B cell (primary cell): ENCODE results near the gene STK24. TPM values are rescaled to one million over a fixed set of nuclear protein-coding genes. Genes with fewer than 3 reads are reported as not detected.

Experiments used
- ATAC-seq: fragments of 200-7000 bp; cut with Tn5 transposase; one replicate; pipeline ENCODE4 v1.10.0; 2021; ENCODE audit warnings: low read depth, mild to moderate bottlenecking, moderate number of reproducible peaks, moderate library complexity
- CTCF ChIA-PET: fragments of 350-600 bp; sonication (Branson Sonifier 250); formaldehyde crosslinking; loops from one replicate; lab custom pipeline; 2021; ENCODE audit warnings: antibody characterized with exemption, inconsistent platforms; lab: Charles Lee
- POLR2A ChIA-PET: fragments of 350-600 bp; sonication (Branson Sonifier 250); formaldehyde crosslinking; loops from one replicate; lab custom pipeline; 2021; ENCODE audit warnings: antibody characterized with exemption; lab: Charles Lee
- DNase-seq: peaks from one replicate; pipeline ENCODE4 v3.0.0; 2013
- H2AFZ ChIP-seq: 2 replicates; pipeline ENCODE4 v1.6.1; 2012; ENCODE audit warnings: mild to moderate bottlenecking, low read depth, low read length; ENCODE audit not compliant: insufficient read depth, poor library complexity, severe bottlenecking
- H3K27ac ChIP-seq, 2 donors: 1 replicate in 1 of 2; 2 replicates in 1 of 2; pipeline ENCODE4 v1.5.1; 2012 to 2013; ENCODE audit warnings: low read length in 2 of 2, mild to moderate bottlenecking in 2 of 2, moderate library complexity in 1 of 2
- H3K27me3 ChIP-seq, 4 experiments: fragments of 200-600 bp in 1 of 4; sonication (generic) in 1 of 4; replicated peaks in 1 of 4; 1 replicate in 2 of 4; 2 replicates in 2 of 4; pipeline versions ENCODE4 v1.6.1 to v1.7.0; 2013 to 2016; ENCODE audit warnings: low read length in 3 of 4, mild to moderate bottlenecking in 2 of 4, mixed read lengths in 1 of 4, moderate library complexity in 1 of 4; ENCODE audit not compliant: insufficient read depth in 4 of 4, control insufficient read depth in 3 of 4; ENCODE audit errors: control extremely low read depth in 1 of 4
- H3K36me3 ChIP-seq, 2 experiments: replicated peaks in 1 of 2; 1 replicate in 1 of 2; 2 replicates in 1 of 2; pipeline versions ENCODE4 v1.6.1 to v1.7.1; 2013; ENCODE audit warnings: low read length in 1 of 2; ENCODE audit not compliant: insufficient read depth in 2 of 2, control insufficient read depth in 1 of 2; ENCODE audit errors: control extremely low read depth in 1 of 2, extremely low read depth in 1 of 2
- H3K4me1 ChIP-seq, 2 donors: fragments of 200-600 bp in 1 of 2; sonication (generic) in 1 of 2; 1 replicate in 1 of 2; 2 replicates in 1 of 2; pipeline versions ENCODE4 v1.5.1 to v1.6.1; 2013 to 2017; ENCODE audit warnings: low read length in 2 of 2; ENCODE audit not compliant: control insufficient read depth in 2 of 2, insufficient read depth in 2 of 2
- H3K4me2 ChIP-seq: replicated peaks from 2 replicates; pipeline ENCODE3; 2012; ENCODE audit warnings: mild to moderate bottlenecking, low read depth, low read length; ENCODE audit not compliant: poor library complexity, severe bottlenecking
- H3K4me3 ChIP-seq, 5 experiments: fragments of 200-600 bp in 1 of 5; sonication (generic) in 1 of 5; 1 replicate in 3 of 5; 2 replicates in 2 of 5; pipeline versions ENCODE4 v1.5.1 to v1.7.0; 2011 to 2016; ENCODE audit warnings: low read length in 4 of 5, mild to moderate bottlenecking in 4 of 5, low read depth in 2 of 5, control low read depth in 1 of 5, moderate library complexity in 1 of 5; ENCODE audit not compliant: insufficient read depth in 1 of 5; ENCODE audit errors: control extremely low read depth in 1 of 5, extremely low read depth in 1 of 5
- H3K79me2 ChIP-seq: fragments of 200-600 bp; sonication (generic); one replicate; pipeline ENCODE4 v1.6.0; 2016; ENCODE audit warnings: low read length; ENCODE audit not compliant: control insufficient read depth, insufficient read depth
- H3K9ac ChIP-seq: fragments of 200-600 bp; sonication (generic); 2 replicates; pipeline ENCODE4 v1.6.1; 2017; ENCODE audit warnings: mild to moderate bottlenecking, low read length, moderate library complexity
- H3K9me3 ChIP-seq, 3 donors: one replicate each; pipeline versions ENCODE4 v1.6.1 to v1.7.1; 2013; ENCODE audit warnings: low read length in 2 of 3; ENCODE audit not compliant: control insufficient read depth in 2 of 3, insufficient read depth in 1 of 3; ENCODE audit errors: control extremely low read depth in 1 of 3
- H4K20me1 ChIP-seq: 2 replicates; pipeline ENCODE4 v1.6.0; 2012; ENCODE audit warnings: mild to moderate bottlenecking, low read length; ENCODE audit not compliant: insufficient read depth, control insufficient read depth, poor library complexity, severe bottlenecking
- H3K27ac Mint-ChIP-seq: one replicate; pipeline ENCODE4 v1.8.0; 2021; ENCODE audit warnings: mixed read lengths
- H3K27me3 Mint-ChIP-seq: one replicate; pipeline ENCODE4 v1.8.0; 2021; ENCODE audit warnings: mixed read lengths
- H3K4me1 Mint-ChIP-seq: one replicate; pipeline ENCODE4 v1.8.0; 2021; ENCODE audit warnings: mixed read lengths
- H3K4me3 Mint-ChIP-seq: one replicate; pipeline ENCODE4 v1.8.0; 2021; ENCODE audit warnings: mixed read lengths
- H3K9me3 Mint-ChIP-seq: one replicate; pipeline ENCODE4 v1.8.0; 2022; ENCODE audit warnings: mixed read lengths; ENCODE audit not compliant: insufficient read depth
- EZH2 ChIP-seq: IDR thresholded peaks from 2 replicates; pipeline ENCODE4 v1.6.1; 2012; ENCODE audit warnings: borderline replicate concordance, low read depth, mild to moderate bottlenecking, moderate library complexity, low read length; ENCODE audit not compliant: insufficient read depth, poor library complexity, severe bottlenecking
- WGBS: methylation state at CpG from one replicate; pipeline ENCODE4 v1.1.5; 2013; ENCODE audit warnings: missing lambda C conversion rate; ENCODE audit not compliant: insufficient coverage; 5-methylcytosine and 5-hydroxymethylcytosine counted together
- intact Hi-C: fragments of 100-400 bp; cut with micrococcal nuclease; formaldehyde crosslinking; loops from one replicate; pipeline ENCODE4 v1.10.0; 2022
- polyA plus RNA-seq: library from polyadenylated mRNA; depleted of rRNA; stranded (reverse); fragments of >200 nt; gene quantifications from 2 replicates; pipeline ENCODE4 v1.2.3, GENCODE V29; 2012
- total RNA-seq, 2 donors: library from RNA; stranded (reverse); fragments of 120-200 nt in 1 of 2; gene quantifications; 1 replicate in 1 of 2; 2 replicates in 1 of 2; pipeline versions ENCODE4 v1.2.3 to v1.2.4, GENCODE V29; 2013 to 2022
- TF ChIP-seq, protein P1 (sequence below): fragments of 200-600 bp; IDR thresholded peaks from one replicate; pipeline ENCODE4 v1.8.0; 2022; ENCODE audit warnings: antibody characterized with exemption, mild to moderate bottlenecking

The STK24 gene
- total and polyA plus RNA-seq, 2 donors (not counting 1 experiment from before 2014, with no cell fraction given): 47.2 to 117 TPM

DNA sequence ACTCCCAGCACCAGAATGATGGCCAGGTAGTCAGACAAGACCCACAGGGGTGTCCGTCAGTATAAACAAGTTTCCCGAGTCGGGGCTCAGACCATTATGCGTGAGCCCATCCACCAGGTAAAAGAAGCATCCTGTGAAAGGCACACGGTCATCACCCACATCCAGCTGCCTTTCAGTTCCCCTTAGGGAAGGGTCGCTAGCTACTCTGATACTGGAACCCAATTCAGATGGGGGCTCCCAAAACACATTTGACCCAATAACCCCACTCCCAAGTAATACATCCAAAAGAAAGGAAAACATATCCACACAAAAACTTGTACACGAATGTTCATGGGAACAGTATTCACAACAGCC lies 66.8 kb downstream of the STK24 start:
- intact Hi-C loops: no loop called here
- TF ChIP-seq EZH2: no peak
- TF ChIP-seq, protein P1, sequence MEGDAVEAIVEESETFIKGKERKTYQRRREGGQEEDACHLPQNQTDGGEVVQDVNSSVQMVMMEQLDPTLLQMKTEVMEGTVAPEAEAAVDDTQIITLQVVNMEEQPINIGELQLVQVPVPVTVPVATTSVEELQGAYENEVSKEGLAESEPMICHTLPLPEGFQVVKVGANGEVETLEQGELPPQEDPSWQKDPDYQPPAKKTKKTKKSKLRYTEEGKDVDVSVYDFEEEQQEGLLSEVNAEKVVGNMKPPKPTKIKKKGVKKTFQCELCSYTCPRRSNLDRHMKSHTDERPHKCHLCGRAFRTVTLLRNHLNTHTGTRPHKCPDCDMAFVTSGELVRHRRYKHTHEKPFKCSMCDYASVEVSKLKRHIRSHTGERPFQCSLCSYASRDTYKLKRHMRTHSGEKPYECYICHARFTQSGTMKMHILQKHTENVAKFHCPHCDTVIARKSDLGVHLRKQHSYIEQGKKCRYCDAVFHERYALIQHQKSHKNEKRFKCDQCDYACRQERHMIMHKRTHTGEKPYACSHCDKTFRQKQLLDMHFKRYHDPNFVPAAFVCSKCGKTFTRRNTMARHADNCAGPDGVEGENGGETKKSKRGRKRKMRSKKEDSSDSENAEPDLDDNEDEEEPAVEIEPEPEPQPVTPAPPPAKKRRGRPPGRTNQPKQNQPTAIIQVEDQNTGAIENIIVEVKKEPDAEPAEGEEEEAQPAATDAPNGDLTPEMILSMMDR: no peak
- peak overlapping the region; percentile 67 for H2AFZ ChIP-seq
- peak overlapping the region in 1 of 5 experiments; percentile 49 for H3K4me3 ChIP-seq
- H3K79me2 ChIP-seq: peaks cover 93% of the 10 kb centered on the region
- H3K9me3 ChIP-seq: no peaks in the 10 kb centered on the region
- H3K27ac ChIP-seq: peak overlapping the region; percentile 80 to 94
- H3K4me1 ChIP-seq: peaks cover 78 to 94% of the 10 kb centered on the region in 2 donors
- H3K9ac ChIP-seq: peak overlapping the region; percentile 46
- POLR2A ChIA-PET: interaction anchor here (0.9 to 1.9 kb wide), 3 partner anchors 17 to 61 kb away, joined by 3 to 7 read pairs (median 4); no protein-coding TSS in a partner anchor
- H3K27me3 Mint-ChIP-seq: no peaks in the 10 kb centered on the region
- no peaks in the 10 kb centered on the region for H3K27me3 ChIP-seq
- ATAC-seq: no peak
- DNase-seq: peak; percentile 45
- H3K4me1 Mint-ChIP-seq: peaks cover 98% of the 10 kb centered on the region
- H3K27ac Mint-ChIP-seq: peak overlapping the region; percentile 97
- no peaks in the 10 kb centered on the region for H3K9me3 Mint-ChIP-seq
- H4K20me1 ChIP-seq: peaks cover 4% of the 10 kb centered on the region
- H3K4me3 Mint-ChIP-seq: peak overlapping the region; percentile 69
- peak overlapping the region; percentile 66 for H3K4me2 ChIP-seq
- H3K36me3 ChIP-seq: peaks cover 0 to 13% of the 10 kb centered on the region in 2 experiments
- WGBS: 48% methylated on average over 6 of the region's 7 CpGs
- CTCF ChIA-PET: interaction anchor here (1.0 to 2.3 kb wide), 2 partner anchors 48 to 143 kb away, joined by 3 to 10 read pairs; no protein-coding TSS in a partner anchor
